Heart right ventricle (tissue), 16 donors: Measurements from ENCODE around the gene PRSS8. TPM values are rescaled to one million over a fixed set of nuclear protein-coding genes. Genes with fewer than 3 reads are reported as not detected.

Source experiments
- ATAC-seq, 8 donors: fragments of 200-7000 bp; cut with Tn5 transposase; one replicate each; pipeline ENCODE4 v1.9.1; 2020; ENCODE audit warnings: mild to moderate bottlenecking in 8 of 8, moderate library complexity in 8 of 8, moderate number of reproducible peaks in 1 of 8
- DNase-seq, 2 donors: peaks; one replicate each; pipeline ENCODE4 v3.0.0-alpha.2; 2020
- H3K27ac ChIP-seq, 10 donors: fragments of 200-600 bp; sonication (generic) in 2 of 10; one replicate each; pipeline versions ENCODE4 v1.5.0 to v1.8.0; 2020 to 2022; ENCODE audit warnings: mild to moderate bottlenecking in 3 of 10
- H3K27me3 ChIP-seq, 7 donors: fragments of 200-600 bp; one replicate each; pipeline ENCODE4 v1.8.0; 2021 to 2022; ENCODE audit warnings: mild to moderate bottlenecking in 2 of 7
- H3K36me3 ChIP-seq, 9 donors: fragments of 200-600 bp; sonication (generic) in 1 of 9; one replicate each; pipeline versions ENCODE4 v1.5.0 to v1.8.0; 2020 to 2022; ENCODE audit warnings: mild to moderate bottlenecking in 2 of 9
- H3K4me1 ChIP-seq, 9 donors: fragments of 200-600 bp; sonication (generic) in 1 of 9; one replicate each; pipeline versions ENCODE4 v1.5.0 to v1.8.0; 2020 to 2022; ENCODE audit warnings: mild to moderate bottlenecking in 4 of 9
- H3K4me3 ChIP-seq, 10 donors: fragments of 200-600 bp; sonication (generic) in 2 of 10; one replicate each; pipeline versions ENCODE4 v1.5.0 to v1.8.0; 2020 to 2022; ENCODE audit warnings: mild to moderate bottlenecking in 7 of 10, moderate library complexity in 2 of 10
- H3K9me3 ChIP-seq, 11 donors: fragments of 200-600 bp in 10 of 11; sonication (generic) in 2 of 11; one replicate each; pipeline versions ENCODE4 v1.5.0 to v1.8.0; 2013 to 2022; ENCODE audit warnings: mild to moderate bottlenecking in 2 of 11, control low read depth in 1 of 11, moderate library complexity in 1 of 11
- WGBS, 2 donors: extraction: QIAGEN DNeasy Blood & Tissue Kit; methylation state at CpG; one replicate each; pipeline ENCODE4 v1.1.7; 2013; ENCODE audit warnings: inconsistent platforms in 1 of 2; 5-methylcytosine and 5-hydroxymethylcytosine counted together
- intact Hi-C, 10 donors: fragments of 100-400 bp; cut with DNase I; formaldehyde crosslinking; loops; one replicate each; pipeline versions ENCODE4 v1.11.1 to v1.14.2; 2022
- polyA plus RNA-seq, 2 donors: library from polyadenylated mRNA; stranded (reverse); fragments of 200-250 nt; gene quantifications; one replicate each; pipeline ENCODE4 v1.2.3, GENCODE V29; 2013
- total RNA-seq, 10 donors: library from RNA; stranded (reverse); fragmentation: NEBNext Ultra II Directional in 3 of 10; extraction: Animal tissue kit (Norgen Biotek cat#: 25700) in 3 of 10; gene quantifications; one replicate each; pipeline versions ENCODE4 v1.2.1 to v1.2.4, GENCODE V29; 2021 to 2023
- TF ChIP-seq, protein P1 (sequence below), 9 donors: fragments of 200-600 bp; sonication (generic) in 2 of 9; IDR thresholded peaks; one replicate each; pipeline versions ENCODE4 v1.5.0 to v1.8.0; 2021 to 2022; ENCODE audit warnings: antibody characterized with exemption in 9 of 9, mild to moderate bottlenecking in 5 of 9, moderate library complexity in 1 of 9
- donor health status: Arrhythmogenic right ventricular cardiomyopathy.
- donor health status: ischemic (EF 13 %, LVEDD 7.1; RV severe dilation, severe dysfunction).
- donor health status: healthy with polysubstance abuse.
- donor health status: DM: no; HTN: yes; CAD: no.
- donor health status: DM: no; HTN: no; CAD: no.
- donor health status: ischemic (EF 25% LVEDD 6.9; RV normal size, moderate dysfunction).
- donor health status: ischemic (EF 25% LVEDD 5.7; RV mildly dilated, moderate dysfunction).
- donor health status: healthy.
- donor health status: DM: yes; HTN: yes; CAD: no.
- donor health status: Ischemic cardiomyopathy.
- donor health status: ischemic (EF 35%, LVEDD 5.7; RV mildly dilated, moderate dysfunction).
- donor health status: nonischemic (EF 11% LVEDD 7.7; RV severe dilation, severe dysfunction).
- donor health status: DM: yes; HTN: yes; CAD: no.
- donor health status: PGD.
- donor health status: ischemic (EF 29% LVEDD 5.4; RV normal size, mild dysfunction).
- donor health status: nonischemic (EF 23%, LVEDD 6.1; RV moderate dilation, normal function).

Gene PRSS8
- total and polyA plus RNA-seq, 12 donors, result 0.09 to 0.57 (median 0.16) TPM; not detected in 7

DNA sequence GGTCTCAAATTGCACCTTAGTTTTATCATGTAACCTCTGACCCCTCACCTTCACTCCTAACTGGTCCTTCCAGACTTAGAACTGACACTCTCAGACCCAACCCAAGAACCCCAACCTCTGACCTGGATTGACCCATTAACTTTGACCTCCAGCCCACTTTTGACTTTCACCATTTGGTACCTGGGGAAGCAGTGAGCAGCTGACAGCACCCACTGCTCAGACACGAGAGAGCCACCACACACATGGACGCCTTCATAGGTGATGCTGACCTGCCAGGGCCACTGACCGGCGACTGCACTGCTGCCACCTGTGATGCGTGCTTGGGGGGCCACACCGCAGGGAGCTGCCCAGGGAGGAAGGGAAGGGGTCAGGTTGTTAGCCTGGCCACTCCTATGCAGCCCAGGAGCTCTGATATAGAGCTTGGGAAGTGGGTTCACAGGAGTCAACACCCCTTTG lies 2.5 kb downstream of the PRSS8 start:
- Histone ChIP-seq H3K4me3 (no peak overlapping the region), H3K36me3 (peaks cover 0 to 54% (median 30%) of the 10 kb centered on the region in 9 donors), H3K4me1 (peaks cover 3 to 49% (median 38%) of the 10 kb centered on the region in 9 donors), H3K27ac (no peak overlapping the region), H3K9me3 (no peaks in the 10 kb centered on the region), H3K27me3 (no peaks in the 10 kb centered on the region)
- DNase-seq (no peak), ATAC-seq (no peak)
- 91 to 95% methylated on average over 6 of the region's 6 CpGs for WGBS, 2 donors
- intact Hi-C loops, result no loop called here
- TF ChIP-seq, protein P1, sequence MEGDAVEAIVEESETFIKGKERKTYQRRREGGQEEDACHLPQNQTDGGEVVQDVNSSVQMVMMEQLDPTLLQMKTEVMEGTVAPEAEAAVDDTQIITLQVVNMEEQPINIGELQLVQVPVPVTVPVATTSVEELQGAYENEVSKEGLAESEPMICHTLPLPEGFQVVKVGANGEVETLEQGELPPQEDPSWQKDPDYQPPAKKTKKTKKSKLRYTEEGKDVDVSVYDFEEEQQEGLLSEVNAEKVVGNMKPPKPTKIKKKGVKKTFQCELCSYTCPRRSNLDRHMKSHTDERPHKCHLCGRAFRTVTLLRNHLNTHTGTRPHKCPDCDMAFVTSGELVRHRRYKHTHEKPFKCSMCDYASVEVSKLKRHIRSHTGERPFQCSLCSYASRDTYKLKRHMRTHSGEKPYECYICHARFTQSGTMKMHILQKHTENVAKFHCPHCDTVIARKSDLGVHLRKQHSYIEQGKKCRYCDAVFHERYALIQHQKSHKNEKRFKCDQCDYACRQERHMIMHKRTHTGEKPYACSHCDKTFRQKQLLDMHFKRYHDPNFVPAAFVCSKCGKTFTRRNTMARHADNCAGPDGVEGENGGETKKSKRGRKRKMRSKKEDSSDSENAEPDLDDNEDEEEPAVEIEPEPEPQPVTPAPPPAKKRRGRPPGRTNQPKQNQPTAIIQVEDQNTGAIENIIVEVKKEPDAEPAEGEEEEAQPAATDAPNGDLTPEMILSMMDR (IDR thresholded peaks at IDR 0.05), result no peak

DNA sequence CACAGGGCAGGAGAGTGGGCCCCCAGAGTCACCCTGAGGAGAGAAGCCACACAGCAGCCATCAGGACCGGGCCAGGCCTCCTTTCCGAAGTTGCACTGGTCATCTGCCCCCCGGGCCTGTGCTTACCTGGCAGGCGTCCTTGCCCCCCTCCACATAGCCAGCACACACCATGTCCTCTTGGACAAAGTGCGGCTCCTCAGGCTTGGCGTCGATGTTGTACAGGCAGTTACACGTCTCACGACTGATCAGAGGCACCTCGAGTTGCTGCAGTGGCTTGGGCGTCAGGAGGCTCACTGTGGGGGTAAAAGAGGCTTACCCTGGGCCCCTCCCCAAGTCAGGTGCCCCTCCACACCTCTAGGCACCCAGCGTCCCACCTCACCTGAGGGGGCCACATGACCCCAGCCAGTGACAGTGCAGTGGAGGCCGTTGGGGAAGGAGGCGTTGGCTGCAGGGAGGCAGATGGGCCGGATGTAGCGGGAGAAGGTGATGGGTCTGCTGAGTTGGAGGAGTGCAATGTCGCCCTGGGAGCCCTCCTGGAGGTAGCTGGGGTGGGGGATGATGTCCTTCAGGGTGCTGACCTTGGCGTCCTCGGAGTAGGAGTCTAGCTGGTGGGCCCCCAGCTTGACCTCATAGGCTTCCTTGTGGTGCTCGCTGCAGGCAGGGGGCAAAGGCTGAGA lies 3.1 kb downstream of the PRSS8 start:
- no peak for DNase-seq
- intact Hi-C loops, result no loop called here
- TF ChIP-seq, protein P1 (IDR thresholded peaks at IDR 0.05), result no peak
- Histone ChIP-seq H3K4me3 (no peak overlapping the region), H3K27ac (no peak overlapping the region), H3K36me3 (peaks cover 0 to 60% (median 36%) of the 10 kb centered on the region in 9 donors), H3K9me3 (no peaks in the 10 kb centered on the region), H3K4me1 (peaks cover 3 to 56% (median 40%) of the 10 kb centered on the region in 9 donors), H3K27me3 (no peaks in the 10 kb centered on the region)
- WGBS, 2 donors, result 87 to 89% methylated on average over 20 of the region's 20 CpGs
- ATAC-seq, result no peak

DNA sequence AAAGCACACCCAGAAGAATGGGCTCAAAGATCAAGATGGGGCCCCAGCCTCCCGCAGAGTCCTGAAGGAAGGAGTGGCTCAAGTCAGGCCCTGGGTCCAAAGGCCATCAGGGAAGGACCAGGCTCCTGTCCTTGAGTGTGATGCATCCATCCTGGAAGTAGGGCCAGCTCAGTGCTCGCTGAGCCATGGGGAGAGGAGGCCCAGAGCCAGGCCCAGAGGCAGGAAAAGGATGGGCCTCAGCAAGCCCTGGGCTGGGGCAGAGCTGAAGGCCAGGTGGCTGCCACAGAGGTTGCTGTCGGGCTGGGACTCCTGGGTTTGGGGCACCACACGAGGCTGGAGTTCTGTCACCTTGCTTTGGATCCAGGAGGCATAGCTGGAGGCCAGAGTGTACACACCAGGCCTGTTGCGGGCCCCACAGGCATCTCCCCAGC lies 3.7 kb downstream of the PRSS8 start:
- DNase-seq (no peak), ATAC-seq (no peak)
- TF ChIP-seq, protein P1 (IDR thresholded peaks at IDR 0.05), result no peak
- Histone ChIP-seq H3K27ac (no peak overlapping the region), H3K4me3 (no peak overlapping the region), H3K9me3 (no peaks in the 10 kb centered on the region), H3K4me1 (peaks cover 3 to 61% (median 40%) of the 10 kb centered on the region in 9 donors), H3K27me3 (no peaks in the 10 kb centered on the region), H3K36me3 (peaks cover 0 to 66% (median 41%) of the 10 kb centered on the region in 9 donors)
- 85 to 88% methylated on average over 5 of the region's 5 CpGs for WGBS, 2 donors
- intact Hi-C loops, result no loop called here

DNA sequence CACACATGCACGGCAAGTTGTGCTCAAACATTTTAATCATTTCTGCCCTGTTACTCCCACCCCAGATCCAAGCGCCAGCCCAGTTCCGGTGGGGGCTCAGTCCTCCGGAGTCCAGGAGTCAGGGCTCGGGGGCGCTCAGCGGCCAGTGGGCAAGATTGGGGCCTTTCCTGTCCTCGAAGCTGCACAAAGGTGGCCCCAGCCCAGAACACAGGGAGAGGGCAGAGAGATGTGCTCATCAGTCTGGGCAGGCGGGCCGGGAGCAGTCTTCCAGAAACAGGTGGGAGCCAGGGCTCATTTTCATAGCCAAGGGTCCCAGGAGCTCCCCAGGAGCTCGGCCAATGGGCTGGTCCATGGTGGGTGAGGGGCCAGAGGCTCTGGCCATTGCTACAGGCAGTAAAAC lies 4.1 kb downstream of the PRSS8 start:
- TF ChIP-seq, protein P1 (IDR thresholded peaks at IDR 0.05), result no peak
- H3K4me3 ChIP-seq, result no peak overlapping the region
- intact Hi-C loops, result no loop called here
- no peaks in the 10 kb centered on the region for H3K27me3 ChIP-seq
- H3K27ac ChIP-seq, result peak overlapping the region in 1 of 10 donors; percentile 97
- 92 to 94% methylated on average over 11 of the region's 11 CpGs for WGBS, 2 donors
- no peaks in the 10 kb centered on the region for H3K9me3 ChIP-seq
- peaks cover 0 to 68% (median 44%) of the 10 kb centered on the region in 9 donors for H3K36me3 ChIP-seq
- ATAC-seq, result no peak
- peaks cover 3 to 63% (median 40%) of the 10 kb centered on the region in 9 donors for H3K4me1 ChIP-seq
- DNase-seq, result no peak
